HS-5 (cell line): ENCODE results near the gene OLR1.
"Not testable (repeated sequence)": the region's sequence is repeated elsewhere in the genome, so short reads cannot be mapped to it uniquely, and the experiment has no call there.

ENCODE experiments used
- DNase-seq: peaks from one replicate; pipeline ENCODE4 v3.0.0-alpha.2; 2012; ENCODE audit warnings: low read depth

Gene OLR1

GRCh38 chr12:10171973-10172728, at the start of gene OLR1:
OLR1 (minus strand) TSS chr12:10172132; CDS start chr12:10172077, 55 bp downstream.
- no peak for DNase-seq

- no peak for DNase-seq
These were observed 48.6 kb upstream of the OLR1 start for GRCh38 chr12:10220398-10221077.

GRCh38 chr12:10218021-10218420, 46.1 kb upstream of the OLR1 start:
- DNase-seq: no peak

- not testable (repeated sequence) for DNase-seq
These were observed 44.0 kb upstream of the OLR1 start for GRCh38 chr12:10215946-10216345.

GRCh38 chr12:10215436-10215835, 43.5 kb upstream of the OLR1 start:
- DNase-seq: no peak

GRCh38 chr12:10214895-10215267, 42.9 kb upstream of the OLR1 start:
- DNase-seq: no peak

- DNase-seq: no peak
These were observed 42.4 kb upstream of the OLR1 start for GRCh38 chr12:10214136-10214894.

GRCh38 chr12:10213168-10214135, 41.5 kb upstream of the OLR1 start:
- DNase-seq: no peak

- DNase-seq: no peak
These were observed 40.8 kb upstream of the OLR1 start, which contains the start of gene GABARAPL1 for GRCh38 chr12:10212739-10213131. GABARAPL1 (plus strand) TSS chr12:10212877; CDS start chr12:10213130, 253 bp downstream.

- peak; percentile 98 for DNase-seq
These were observed 40.2 kb upstream of the OLR1 start for GRCh38 chr12:10211940-10212738.

GRCh38 chr12:10211101-10211939, 39.4 kb upstream of the OLR1 start:
- DNase-seq: no peak

- DNase-seq: no peak
These were observed 38.3 kb upstream of the OLR1 start for GRCh38 chr12:10210225-10210624.

- DNase-seq: no peak
These were observed 35.2 kb upstream of the OLR1 start for GRCh38 chr12:10207136-10207535.

- DNase-seq: no peak
These were observed 33.4 kb upstream of the OLR1 start for GRCh38 chr12:10205220-10205807.

- DNase-seq: not testable (repeated sequence)
These were observed 32.6 kb upstream of the OLR1 start for GRCh38 chr12:10204495-10204894.

GRCh38 chr12:10197879-10198278, 25.9 kb upstream of the OLR1 start:
- DNase-seq: no peak

- DNase-seq: no peak
These were observed 24.3 kb upstream of the OLR1 start for GRCh38 chr12:10196210-10196609.

GRCh38 chr12:10194160-10194670, 22.3 kb upstream of the OLR1 start:
- DNase-seq: no peak

- peak; percentile 60 for DNase-seq
These were observed 19.9 kb upstream of the OLR1 start for GRCh38 chr12:10191865-10192264.
